HepG2 (cell line): ENCODE measurements around the gene MAPK12. TPM values are rescaled to one million over a fixed set of nuclear protein-coding genes. Genes with fewer than 3 reads are reported as not detected.

Experiments
- ATAC-seq: fragments of 200-7000 bp; cut with Tn5 transposase; 3 replicates; pipeline ENCODE4 v1.9.1; 2020; ENCODE audit warnings: mild to moderate bottlenecking, moderate library complexity
- BruUV-seq: library from RNA; stranded (reverse); fragments of 400-500 nt; replicated peaks from 2 replicates; lab custom pipeline; 2021; lab: Mats Ljungman, UMichigan
- CTCF ChIA-PET: fragments of 300-600 bp; formaldehyde crosslinking; extraction: SDS; loops from one replicate; lab custom pipeline; 2021; ENCODE audit warnings: low total read pairs, inconsistent platforms, low intra/inter-chr PET ratio; lab: Yijun Ruan, JAX
- POLR2A ChIA-PET: fragments of 350-600 bp; sonication (Branson Sonifier 250); formaldehyde crosslinking; loops from one replicate; lab custom pipeline; 2020; ENCODE audit warnings: antibody characterized with exemption, inconsistent platforms; lab: Yijun Ruan, JAX
- DNase-seq: peaks from one replicate; pipeline ENCODE4 v3.0.0-alpha.2; 2015; ENCODE audit warnings: low spot score
- FAIRE-seq: peaks from 3 replicates; lab custom pipeline; 2011; peaks lifted over from hg19 to GRCh38; lab: Jason Lieb, UNC
- H2AFZ ChIP-seq: one replicate; pipeline ENCODE4 v1.6.1; 2011; ENCODE audit warnings: low read length, inconsistent platforms
- H3K27ac ChIP-seq: fragments of 300-600 bp; 3 replicates; pipeline ENCODE4 v1.8.0; 2011; ENCODE audit warnings: mixed run types, mild to moderate bottlenecking, mixed read lengths, low read length, inconsistent platforms; ENCODE audit not compliant: insufficient read depth; ENCODE audit errors: extremely low read length
- H3K27me3 ChIP-seq, 2 experiments: fragments of 200-600 bp in 1 of 2; 2 replicates in 1 of 2; 3 replicates in 1 of 2; pipeline versions ENCODE4 v1.6.0 to v1.8.0; 2011; ENCODE audit warnings: low read length in 2 of 2, mild to moderate bottlenecking in 2 of 2, moderate library complexity in 2 of 2, inconsistent platforms in 1 of 2; ENCODE audit not compliant: insufficient read depth in 2 of 2, control insufficient read depth in 1 of 2
- H3K36me3 ChIP-seq, 2 experiments: fragments of 200-600 bp in 1 of 2; replicated peaks in 1 of 2; 2 replicates in 1 of 2; 3 replicates in 1 of 2; pipeline versions ENCODE4 v1.5.1 to v1.8.0; 2011; ENCODE audit warnings: low read length in 2 of 2, inconsistent platforms in 1 of 2; ENCODE audit not compliant: insufficient read depth in 2 of 2, control insufficient read depth in 1 of 2
- H3K4me1 ChIP-seq: 2 replicates; pipeline ENCODE4 v1.5.1; 2012; ENCODE audit warnings: low read length, inconsistent platforms; ENCODE audit not compliant: insufficient read depth
- H3K4me2 ChIP-seq: 2 replicates; pipeline ENCODE4 v1.6.0; 2011; ENCODE audit warnings: low read depth, low read length, inconsistent platforms
- H3K4me3 ChIP-seq, 3 experiments: fragments of 200-600 bp in 1 of 3; sonication (generic), shearing (Covaris generic) in 1 of 3; replicated peaks in 1 of 3; 2 replicates each; pipeline ENCODE4 v1.5.1; 2011 to 2016; ENCODE audit warnings: low read length in 3 of 3, inconsistent platforms in 2 of 3, low read depth in 2 of 3, mild to moderate bottlenecking in 2 of 3, control low read depth in 1 of 3, mixed read lengths in 1 of 3; ENCODE audit not compliant: insufficient read depth in 1 of 3
- H3K79me2 ChIP-seq: one replicate; pipeline ENCODE4 v1.6.1; 2011; ENCODE audit warnings: low read length, inconsistent platforms; ENCODE audit not compliant: insufficient read depth
- H3K9ac ChIP-seq: 2 replicates; pipeline ENCODE4 v1.6.0; 2011; ENCODE audit warnings: mild to moderate bottlenecking, low read depth, low read length, inconsistent platforms; ENCODE audit not compliant: insufficient read depth
- H3K9me3 ChIP-seq: 2 replicates; pipeline ENCODE4 v1.5.1; 2012; ENCODE audit warnings: mild to moderate bottlenecking, low read length
- H4K20me1 ChIP-seq: 2 replicates; pipeline ENCODE4 v1.6.0; 2011; ENCODE audit warnings: inconsistent platforms, mild to moderate bottlenecking, low read length, moderate library complexity; ENCODE audit not compliant: insufficient read depth
- ARHGAP35 ChIP-seq: sonication (generic); formaldehyde crosslinking; IDR thresholded peaks from 2 replicates; pipeline ENCODE4 v1.9.0; 2022; ENCODE audit warnings: mild to moderate bottlenecking, inconsistent platforms, moderate library complexity, missing genetic modification reagents, borderline replicate concordance
- ARNT2 ChIP-seq: sonication (generic); formaldehyde crosslinking; IDR thresholded peaks from 2 replicates; pipeline ENCODE4 v1.8.0; 2022; ENCODE audit warnings: mild to moderate bottlenecking, low read depth, missing genetic modification reagents, moderate library complexity
- CTCF ChIP-seq: sonication (generic); formaldehyde crosslinking; IDR thresholded peaks from 2 replicates; pipeline ENCODE4 v1.5.0; 2020; ENCODE audit warnings: mild to moderate bottlenecking, missing genetic modification reagents, moderate library complexity
- GTF2F1 ChIP-seq: fragments of 150-350 bp; IDR thresholded peaks from 2 replicates; pipeline ENCODE4 v1.6.1; 2014; ENCODE audit warnings: low read length
- LCORL ChIP-seq, 2 experiments: fragments of 450-650 bp in 1 of 2; sonication (generic) in 1 of 2; formaldehyde crosslinking in 1 of 2; IDR thresholded peaks; 2 replicates each; pipeline versions ENCODE4 v1.5.0 to v1.6.1; 2017 to 2020; ENCODE audit warnings: antibody characterized with exemption in 1 of 2, missing genetic modification reagents in 1 of 2
- MEIS1 ChIP-seq: sonication (generic); formaldehyde crosslinking; IDR thresholded peaks from 2 replicates; pipeline ENCODE4 v1.9.0; 2021; ENCODE audit warnings: mild to moderate bottlenecking, missing genetic modification reagents, moderate library complexity, borderline replicate concordance
- NCOA5 ChIP-seq: sonication (generic); formaldehyde crosslinking; IDR thresholded peaks from 2 replicates; pipeline ENCODE4 v1.4.0; 2020; ENCODE audit warnings: missing genetic modification reagents
- RARA ChIP-seq: IDR thresholded peaks from 2 replicates; pipeline ENCODE4 v1.6.1; 2016; ENCODE audit warnings: missing genetic modification reagents, missing compliant biosample characterization
- RCOR2 ChIP-seq: IDR thresholded peaks from 2 replicates; pipeline ENCODE4 v1.6.1; 2016; ENCODE audit warnings: missing biosample characterization, missing genetic modification reagents
- SP2 ChIP-seq: sonication (generic); formaldehyde crosslinking; IDR thresholded peaks from 2 replicates; pipeline ENCODE4 v1.5.1; 2020; ENCODE audit warnings: mild to moderate bottlenecking, missing genetic modification reagents
- SP4 ChIP-seq: sonication (generic); formaldehyde crosslinking; IDR thresholded peaks from 2 replicates; pipeline ENCODE4 v1.8.1; 2023; ENCODE audit warnings: mild to moderate bottlenecking, missing genetic modification reagents
- ZBTB7B ChIP-seq: sonication (generic); formaldehyde crosslinking; IDR thresholded peaks from 2 replicates; pipeline ENCODE4 v1.4.0; 2020; ENCODE audit warnings: missing genetic modification reagents
- ZNF329 ChIP-seq: sonication (generic); formaldehyde crosslinking; IDR thresholded peaks from 2 replicates; pipeline ENCODE4 v1.9.0; 2021; ENCODE audit warnings: low read depth, mild to moderate bottlenecking, missing genetic modification reagents
- ZNF451 ChIP-seq: sonication (generic); formaldehyde crosslinking; IDR thresholded peaks from 2 replicates; pipeline ENCODE4 v1.5.0; 2020; ENCODE audit warnings: mild to moderate bottlenecking, missing genetic modification reagents
- ZNF558 ChIP-seq: sonication (generic); formaldehyde crosslinking; IDR thresholded peaks from 2 replicates; pipeline ENCODE4 v1.9.0; 2022; ENCODE audit warnings: mild to moderate bottlenecking, missing genetic modification reagents, borderline replicate concordance
- ZNF589 ChIP-seq: sonication (generic); formaldehyde crosslinking; conservative IDR thresholded peaks from 2 replicates; pipeline ENCODE4 v1.8.0; 2022; ENCODE audit warnings: mild to moderate bottlenecking, moderate library complexity, missing genetic modification reagents
- ZNF839 ChIP-seq: sonication (generic); formaldehyde crosslinking; IDR thresholded peaks from 2 replicates; pipeline ENCODE4 v1.4.0; 2020; ENCODE audit warnings: missing genetic modification reagents, mild to moderate bottlenecking, borderline replicate concordance
- ZSCAN12 ChIP-seq: sonication (generic); formaldehyde crosslinking; IDR thresholded peaks from 2 replicates; pipeline ENCODE4 v1.9.0; 2021; ENCODE audit warnings: mild to moderate bottlenecking, missing genetic modification reagents
- WGBS: methylation state at CpG from one replicate; pipeline ENCODE4 v1.1.6; 2017; ENCODE audit warnings: low lambda C conversion rate; 5-methylcytosine and 5-hydroxymethylcytosine counted together
- in situ Hi-C: cut with HindIII; loops from 2 replicates; pipeline ENCODE4 v1.10.0; 2017; ENCODE audit warnings: low pct_unique_long_range_greater_than_20kb; ENCODE audit not compliant: extremely low pct_ligation_motif_present
- intact Hi-C: fragments of 100-400 bp; cut with micrococcal nuclease; formaldehyde crosslinking; loops from one replicate; pipeline ENCODE4 v1.10.0; 2022; ENCODE audit not compliant: unreplicated experiment
- polyA plus RNA-seq, 8 experiments: library from polyadenylated mRNA; depleted of rRNA in 3 of 8; stranded (reverse) in 7 of 8; unstranded in 1 of 8; fragments of >200 nt; fragmentation: Illumina TruSeq in 4 of 8; extraction: Trizol in 4 of 8; gene quantifications; 2 replicates each; pipeline versions ENCODE4 v1.2.1 to v1.2.3, GENCODE V29; 2011 to 2016; ENCODE audit warnings: low read depth in 4 of 8, missing spikeins in 1 of 8, mixed read lengths in 1 of 8; ENCODE audit not compliant: insufficient read depth in 1 of 8
- total RNA-seq, 5 experiments: library from RNA; depleted of rRNA; stranded (reverse); fragments of >200 nt; fragmentation: Illumina TruSeq; extraction: Trizol; gene quantifications; 2 replicates each; pipeline ENCODE4 v1.2.3, GENCODE V29; 2016; ENCODE audit warnings: low read depth in 1 of 5
- TF ChIP-seq, protein P1 (sequence below): sonication (generic); formaldehyde crosslinking; IDR thresholded peaks from 2 replicates; pipeline ENCODE4 v1.4.0; 2020; ENCODE audit warnings: mild to moderate bottlenecking, missing genetic modification reagents

The MAPK12 gene
- total and polyA plus RNA-seq, 2 of the 13 experiments (the other 11 are each of a cell fraction or from before 2014, with no cell fraction given): 22.2 to 23.3 TPM

GRCh38 chr22:50251477-50252081 is 9.9 kb downstream of the MAPK12 start (continued):
- TF ChIP-seq ZNF839 (no peak), MEIS1 (0 out of 2 replicates have a peak, but pooled peaks have one; percentile 3), ZNF329 (CRISPR knock-in tag) (no peak), ZBTB7B (CRISPR knock-in tag) (peak; percentile 87), ZNF589 (0 out of 2 replicates have a peak, but pooled peaks have one; percentile 5), SP4 (CRISPR knock-in tag) (peak; percentile 13; the same call in 1 of the 2 replicates), SP2 (CRISPR knock-in tag) (peak; percentile 25; the same call in 1 of the 2 replicates)
- TF ChIP-seq, protein P1, sequence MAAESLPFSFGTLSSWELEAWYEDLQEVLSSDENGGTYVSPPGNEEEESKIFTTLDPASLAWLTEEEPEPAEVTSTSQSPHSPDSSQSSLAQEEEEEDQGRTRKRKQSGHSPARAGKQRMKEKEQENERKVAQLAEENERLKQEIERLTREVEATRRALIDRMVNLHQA: no peak
- TF ChIP-seq, all 625 proteins: peak for 43

GRCh38 chr22:50250555-50251476 is 10.7 kb downstream of the MAPK12 start, which contains the start of gene HDAC10:
Gene HDAC10 (minus strand): TSS chr22:50251265. CDS start chr22:50251032, 233 bp downstream.
- peak; percentile 56 for DNase-seq
- Histone ChIP-seq H3K79me2 (peaks cover 8% of the 10 kb centered on the region), H3K4me2 (peak within 1 kb of the TSS; percentile 96), H2AFZ (no peak within 1 kb of the TSS), H3K9me3 (no peaks in the 10 kb centered on the region), H3K9ac (peak within 1 kb of the TSS; percentile 84), H3K27me3 (no peaks in the 10 kb centered on the region), H3K27ac (peak within 1 kb of the TSS; percentile 76), H3K4me1 (peaks cover 45% of the 10 kb centered on the region), H3K4me3 (peak within 1 kb of the TSS; percentile 68 to 92 (median 84)), H4K20me1 (no peaks in the 10 kb centered on the region), H3K36me3 (peaks cover 4 to 10% of the 10 kb centered on the region in 2 experiments; a peak in 3 of 5 replicates)
- in situ Hi-C loops: no loop called here
- ChIA-PET CTCF (interaction anchor here (0.6 to 1.5 kb wide), 5 partner anchors 23 to 248 kb away, joined by 3 to 6 read pairs (median 3); no protein-coding TSS in a partner anchor), POLR2A (interaction anchor here (0.6 to 2.3 kb wide), 19 partner anchors 8 to 275 kb away, joined by 3 to 14 read pairs (median 5); partner anchors contain the start of genes DENND6B, LMF2, MAPK12 and NCAPH2)
- FAIRE-seq: no peak
- intact Hi-C loops: no loop called here
- peak; percentile 83 for ATAC-seq
- WGBS: 0% methylated on average over 3 of the region's 81 CpGs
- BruUV-seq: TSS peak; percentile 42
- TF ChIP-seq ARHGAP35 (no peak), CTCF (0 out of 2 replicates have a peak, but pooled peaks have one; percentile 2), SP2 (CRISPR knock-in tag) (peak; percentile 52), RARA (CRISPR knock-in tag) (peak; percentile 29), RCOR2 (CRISPR knock-in tag) (no peak), LCORL (IDR thresholded peaks at IDR 0.05) (no peak), LCORL (CRISPR knock-in tag; IDR thresholded peaks at IDR 0.05) (peak; percentile 85), ZNF558 (CRISPR knock-in tag) (no peak), ZNF451 (CRISPR knock-in tag) (peak; percentile 25; the same call in 1 of the 2 replicates), ARNT2 (CRISPR knock-in tag) (peak; percentile 64), NCOA5 (CRISPR knock-in tag) (no peak), GTF2F1 (no peak), ZSCAN12 (no peak)
